ENCODE results near the gene DPP8. TPM values are rescaled to one million over a fixed set of nuclear protein-coding genes. Genes with fewer than 3 reads are reported as not detected.

Gene DPP8
- polyA plus RNA-seq, 2 of the 4 experiments (the other 2 are of a cell fraction), result 24.4 to 41.8 TPM

DNA sequence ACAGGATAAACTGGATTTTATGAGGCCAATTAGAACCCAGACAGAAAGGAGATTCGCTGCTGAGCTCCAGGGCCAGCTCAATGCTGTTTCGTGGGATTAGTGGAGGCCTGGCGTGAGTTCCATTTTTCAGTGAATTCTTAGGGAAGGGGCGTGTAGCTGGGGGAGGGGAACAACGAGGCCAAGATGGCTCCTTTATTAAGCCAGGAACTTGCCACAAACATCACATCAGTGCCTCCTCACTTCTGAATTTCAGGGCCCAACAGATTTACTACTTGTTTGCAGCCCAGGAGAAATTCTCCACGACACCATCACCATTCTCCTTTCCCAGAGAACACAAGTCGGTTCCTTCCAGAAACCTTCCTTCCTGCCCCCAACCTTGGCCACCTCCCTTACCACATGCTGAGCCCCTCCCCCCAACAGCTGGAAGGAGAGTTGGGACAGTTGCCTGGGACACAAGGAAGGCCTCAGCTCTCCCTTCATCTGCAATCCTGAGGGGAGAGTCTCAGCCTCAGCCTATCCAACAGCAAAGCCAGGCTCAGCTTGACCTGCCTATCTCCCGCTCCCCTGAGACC is 100.6 kb downstream of the DPP8 start:
- FAIRE-seq, result peak; percentile 54
- H3K4me1 ChIP-seq, result peaks cover 76% of the 10 kb centered on the region
- TF ChIP-seq KDM1A (IDR thresholded peaks at IDR 0.05; ENCODE audit: low read depth), result no peak
- no peak for TF ChIP-seq EHMT2 (IDR thresholded peaks at IDR 0.05; ENCODE audit: low read depth)
- no peak for TF ChIP-seq EHF (CRISPR knock-in tag; IDR thresholded peaks at IDR 0.05)
- no peak for TF ChIP-seq CBX8 (IDR thresholded peaks at IDR 0.05)
- no peak for TF ChIP-seq NPAS2 (CRISPR knock-in tag; IDR thresholded peaks at IDR 0.05; ENCODE audit: borderline replicate concordance)
- peak overlapping the region; percentile 15; the same call in 2 of the 3 replicates for H3K4me2 ChIP-seq
- no peak overlapping the region for H3K4me3 ChIP-seq
- ATAC-seq, result no peak
- peak overlapping the region in 1 of 2 experiments; percentile 46; a peak in 4 of 6 replicates for H3K27ac ChIP-seq
- 69% methylated on average over 8 of the region's 8 CpGs for WGBS (ENCODE audit: missing lambda C conversion rate)
- ChIA-PET CTCF (interaction anchor here (1.6 to 11.6 kb wide), 4 partner anchors 11 to 98 kb away, joined by 4 to 256 read pairs (median 8); no protein-coding TSS in a partner anchor), POLR2A (interaction anchor here (1.2 kb wide), 1 partner anchor 112 kb away, joined by 3 read pairs; no protein-coding TSS in a partner anchor)
- H3K9me3 ChIP-seq, result no peaks in the 10 kb centered on the region
- peak in 1 of 2 experiments; percentile 52 for DNase-seq (ENCODE audit: low read depth in 1 of 2, low spot score in 1 of 2)

DNA sequence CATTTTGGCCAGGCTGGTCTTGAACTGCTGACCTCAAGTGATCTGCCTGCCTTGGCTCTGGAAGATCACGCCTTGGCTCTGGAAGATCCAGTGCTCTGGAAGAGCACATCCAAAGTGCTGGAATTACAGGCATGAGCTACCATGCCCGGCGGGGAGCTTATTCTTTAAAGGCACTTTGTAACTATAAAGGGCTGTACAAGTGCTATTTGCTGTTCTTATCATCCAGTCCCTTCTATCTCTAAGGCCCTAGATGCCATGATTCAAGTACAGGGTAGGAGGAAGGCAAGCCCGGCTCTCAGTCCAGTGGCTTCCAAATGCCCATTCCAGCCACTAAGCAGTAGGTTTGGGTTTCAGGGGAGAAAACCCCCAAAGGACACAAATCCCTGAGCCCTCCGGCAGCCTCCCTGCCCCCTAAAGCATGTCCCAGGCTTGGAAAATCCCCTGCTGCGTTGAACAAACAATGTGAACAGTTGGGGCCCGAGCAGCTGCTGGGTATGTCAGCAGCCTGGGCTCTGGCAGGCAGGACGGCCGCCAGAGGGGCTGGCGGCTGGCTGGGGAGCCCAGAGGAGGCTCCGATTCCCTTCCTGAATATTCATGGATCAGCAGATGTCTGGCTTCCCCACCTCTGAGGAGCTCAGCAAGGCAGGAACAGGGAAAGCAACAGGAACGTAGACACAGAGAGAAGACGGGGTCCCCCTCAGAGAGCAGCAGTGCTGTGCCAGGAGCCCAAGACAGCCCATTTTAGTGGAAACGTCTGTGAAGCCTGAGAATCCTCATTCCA is 102.5 kb downstream of the DPP8 start:
- FAIRE-seq (no peak), ATAC-seq (peak; percentile 45 to 85)

DNA sequence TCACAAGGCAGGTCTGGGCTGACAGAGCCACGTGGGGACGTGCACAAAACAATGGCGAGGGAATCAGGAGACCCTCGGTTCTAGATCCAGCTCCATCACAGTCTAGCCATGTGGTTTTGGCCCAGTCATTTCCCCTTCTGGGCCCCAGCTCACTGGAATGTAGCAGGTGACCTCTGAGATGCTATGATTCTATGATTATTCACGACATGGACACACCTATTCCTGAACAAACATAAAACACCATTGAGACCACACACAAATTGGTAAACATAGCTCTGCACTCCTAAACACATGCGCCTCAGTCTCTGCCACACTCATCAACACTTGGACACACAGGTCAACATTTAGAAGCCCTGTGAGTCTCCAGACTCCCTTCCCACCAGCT is 103.7 kb downstream of the DPP8 start:
- Histone ChIP-seq H3K4me3 (no peak overlapping the region), H3K9me3 (no peaks in the 10 kb centered on the region), H3K27ac (peak overlapping the region; percentile 63 to 78), H3K4me1 (peaks cover 68% of the 10 kb centered on the region), H3K4me2 (peak overlapping the region; percentile 67)
- DNase-seq (ENCODE audit: low read depth in 1 of 2, low spot score in 1 of 2), result peak in 1 of 2 experiments; percentile 71
- CTCF ChIA-PET, result interaction anchor here (0.6 to 11.6 kb wide), 9 partner anchors 8 to 142 kb away, joined by 3 to 256 read pairs (median 4); partner anchors contain the start of gene IGDCC4
- no peak for FAIRE-seq
- ATAC-seq, result peak in 1 of 2 experiments; percentile 14; a peak in 1 of 6 replicates
- POLR2A ChIA-PET, result interaction anchor here (0.9 to 1.5 kb wide), 2 partner anchors 8 to 109 kb away, joined by 3 to 4 read pairs; partner anchors contain the start of gene RNU5B-1
- TF ChIP-seq FOSL2 (IDR thresholded peaks at IDR 0.05), result no peak
- 0 out of 2 replicates have a peak, but pooled peaks have one; percentile 54 for TF ChIP-seq FOSL2 (CRISPR knock-in tag; IDR thresholded peaks at IDR 0.05)
- no peak for TF ChIP-seq BHLHE40 (IDR thresholded peaks at IDR 0.05; ENCODE audit: low read depth, low read length)
- TF ChIP-seq, protein P1, sequence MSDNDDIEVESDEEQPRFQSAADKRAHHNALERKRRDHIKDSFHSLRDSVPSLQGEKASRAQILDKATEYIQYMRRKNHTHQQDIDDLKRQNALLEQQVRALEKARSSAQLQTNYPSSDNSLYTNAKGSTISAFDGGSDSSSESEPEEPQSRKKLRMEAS (IDR thresholded peaks at IDR 0.05), result peak; percentile 68
- 51% methylated on average over 6 of the region's 6 CpGs for WGBS (ENCODE audit: missing lambda C conversion rate)

More for the DNA sequence above, 102.5 kb downstream of the DPP8 start:
- WGBS (ENCODE audit: missing lambda C conversion rate), result 31% methylated on average over 14 of the region's 14 CpGs
- Histone ChIP-seq H3K4me2 (peak overlapping the region; percentile 67), H3K4me3 (no peak overlapping the region), H3K27ac (peak overlapping the region; percentile 47 to 78), H3K9me3 (no peaks in the 10 kb centered on the region), H3K4me1 (peaks cover 70% of the 10 kb centered on the region)
- ChIA-PET CTCF (interaction anchor here (1.0 to 11.6 kb wide), 7 partner anchors 7 to 102 kb away, joined by 3 to 256 read pairs (median 9); partner anchors contain the start of gene IGDCC4), POLR2A (interaction anchor here (1.5 kb wide), 1 partner anchor 110 kb away, joined by 4 read pairs; the partner anchor contains the start of gene RNU5B-1)
- TF ChIP-seq RARB (CRISPR knock-in tag; IDR thresholded peaks at IDR 0.05), result no peak
- TF ChIP-seq, protein P1 (IDR thresholded peaks at IDR 0.05), result peak; percentile 50; the same call in 1 of the 2 replicates
- TF ChIP-seq RAD21 (conservative IDR thresholded peaks at IDR 0.05 in 1 of 2, IDR thresholded peaks at IDR 0.05 in 1 of 2), result 0 out of 5 replicates have a peak, but pooled peaks of 1 of the 2 experiments have one; percentile 4
- TF ChIP-seq, protein P2, sequence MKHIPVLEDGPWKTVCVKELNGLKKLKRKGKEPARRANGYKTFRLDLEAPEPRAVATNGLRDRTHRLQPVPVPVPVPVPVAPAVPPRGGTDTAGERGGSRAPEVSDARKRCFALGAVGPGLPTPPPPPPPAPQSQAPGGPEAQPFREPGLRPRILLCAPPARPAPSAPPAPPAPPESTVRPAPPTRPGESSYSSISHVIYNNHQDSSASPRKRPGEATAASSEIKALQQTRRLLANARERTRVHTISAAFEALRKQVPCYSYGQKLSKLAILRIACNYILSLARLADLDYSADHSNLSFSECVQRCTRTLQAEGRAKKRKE (CRISPR knock-in tag; IDR thresholded peaks at IDR 0.05; ENCODE audit: low read depth), result peak; percentile 58; the same call in 1 of the 2 replicates
- TF ChIP-seq NPAS2 (CRISPR knock-in tag; IDR thresholded peaks at IDR 0.05; ENCODE audit: borderline replicate concordance), result no peak
- peak; percentile 22 for TF ChIP-seq MAFK (IDR thresholded peaks at IDR 0.05; ENCODE audit: partially characterized antibody)
- peak; percentile 68 to 71 for DNase-seq (ENCODE audit: low read depth in 1 of 2, low spot score in 1 of 2)

Data from A549 (cell line).